Epithelial cell of proximal tubule (primary cell): ENCODE measurements around the gene USPL1. TPM values are rescaled to one million over a fixed set of nuclear protein-coding genes. Genes with fewer than 3 reads are reported as not detected.

Experiments used
- DNase-seq: peaks from one replicate; pipeline ENCODE4 v3.0.0-alpha.2; 2011; ENCODE audit warnings: low read depth
- H3K4me3 ChIP-seq: 2 replicates; pipeline ENCODE4 v1.5.1; 2011; ENCODE audit warnings: low read depth, mild to moderate bottlenecking, low read length
- CTCF ChIP-seq: conservative IDR thresholded peaks from 2 replicates; pipeline ENCODE4 v1.5.1; 2012; ENCODE audit warnings: low read depth, mild to moderate bottlenecking, low read length
- total RNA-seq: library from RNA; depleted of rRNA; stranded (reverse); fragments of >200 nt; gene quantifications from 2 replicates; pipeline ENCODE4 v1.2.3, GENCODE V29; 2015

USPL1 gene
- total RNA-seq, 1 donor from 2014 or later, result 13.2 TPM

GRCh38 chr13:30580852-30581502 is 36.7 kb upstream of the USPL1 start:
- H3K4me3 ChIP-seq, result no peak overlapping the region
- no peak for TF ChIP-seq CTCF
- no peak for DNase-seq

- TF ChIP-seq CTCF, result peak; percentile 52
- DNase-seq, result no peak
- no peak overlapping the region for H3K4me3 ChIP-seq
These were observed 36.1 kb upstream of the USPL1 start for GRCh38 chr13:30581582-30581981.

- no peak for DNase-seq
- H3K4me3 ChIP-seq, result no peak overlapping the region
- no peak for TF ChIP-seq CTCF
These were observed 33.5 kb upstream of the USPL1 start for GRCh38 chr13:30584051-30584731.

GRCh38 chr13:30585748-30586262 is 31.9 kb upstream of the USPL1 start:
- no peak overlapping the region for H3K4me3 ChIP-seq
- DNase-seq, result no peak
- TF ChIP-seq CTCF, result no peak

- DNase-seq, result no peak
- H3K4me3 ChIP-seq, result no peak overlapping the region
- TF ChIP-seq CTCF, result no peak
These were observed 30.5 kb upstream of the USPL1 start for GRCh38 chr13:30587231-30587630.

- DNase-seq, result no peak
- TF ChIP-seq CTCF, result no peak
- no peak overlapping the region for H3K4me3 ChIP-seq
These were observed 30.0 kb upstream of the USPL1 start for GRCh38 chr13:30587739-30588138.
